ENCODE measurements around the gene CD302.
"Not testable (repeated sequence)": the region's sequence is repeated elsewhere in the genome, so short reads cannot be mapped to it uniquely, and the experiment has no call there.

Gene CD302

GRCh38 chr2:159748089-159748488 is 49.9 kb downstream of the CD302 start:
- DNase-seq (ENCODE audit: low read depth), result no peak

GRCh38 chr2:159745237-159745636 is 52.8 kb downstream of the CD302 start:
- not testable (repeated sequence) for DNase-seq (ENCODE audit: low read depth)

GRCh38 chr2:159744363-159744762 is 53.6 kb downstream of the CD302 start:
- no peak for DNase-seq (ENCODE audit: low read depth)

GRCh38 chr2:159742846-159743245 is 55.2 kb downstream of the CD302 start:
- DNase-seq (ENCODE audit: low read depth), result no peak

- DNase-seq (ENCODE audit: low read depth), result no peak
Measured at GRCh38 chr2:159738509-159739390, 59.3 kb downstream of the CD302 start.

GRCh38 chr2:159737917-159738296 is 60.1 kb downstream of the CD302 start:
- DNase-seq (ENCODE audit: low read depth), result no peak

GRCh38 chr2:159737292-159737916 is 60.6 kb downstream of the CD302 start:
- no peak for DNase-seq (ENCODE audit: low read depth)

- DNase-seq (ENCODE audit: low read depth), result no peak
Measured at GRCh38 chr2:159736048-159736447, 62.0 kb downstream of the CD302 start.

GRCh38 chr2:159735648-159736047 is 62.4 kb downstream of the CD302 start:
- DNase-seq (ENCODE audit: low read depth), result no peak

- no peak for DNase-seq (ENCODE audit: low read depth)
Measured at GRCh38 chr2:159728629-159729028, 69.4 kb downstream of the CD302 start.

GRCh38 chr2:159725713-159726112 is 72.3 kb downstream of the CD302 start:
- DNase-seq (ENCODE audit: low read depth), result no peak

- DNase-seq (ENCODE audit: low read depth), result not testable (repeated sequence)
Measured at GRCh38 chr2:159724795-159725572, 73.0 kb downstream of the CD302 start.

GRCh38 chr2:159722580-159722979 is 75.4 kb downstream of the CD302 start:
- no peak for DNase-seq (ENCODE audit: low read depth)

GRCh38 chr2:159720676-159721075 is 77.3 kb downstream of the CD302 start:
- no peak for DNase-seq (ENCODE audit: low read depth)
